H1 (cell line): ENCODE results near the gene CFAP58. TPM values are rescaled to one million over a fixed set of nuclear protein-coding genes. Genes with fewer than 3 reads are reported as not detected.

ENCODE experiments used
- CTCF ChIA-PET: fragments of 300-600 bp; sonication (Branson Sonifier 250); formaldehyde crosslinking; loops from one replicate; lab custom pipeline; 2021; ENCODE audit not compliant: partially characterized antibody; lab: Charles Lee
- POLR2A ChIA-PET: fragments of 300-600 bp; sonication (Branson Sonifier 250); formaldehyde crosslinking; loops from one replicate; lab custom pipeline; 2021; ENCODE audit warnings: inconsistent platforms; ENCODE audit not compliant: partially characterized antibody; lab: Charles Lee
- DNase-seq, 2 experiments: peaks; one replicate each; pipeline versions ENCODE4 v3.0.0 to v3.0.0-alpha.2; 2010 to 2022; ENCODE audit warnings: low spot score in 2 of 2, low read depth in 1 of 2, mixed read lengths in 1 of 2
- FAIRE-seq: peaks from 2 replicates; lab custom pipeline; 2011; peaks lifted over from hg19 to GRCh38; lab: Jason Lieb, UNC
- H2AFZ ChIP-seq: 2 replicates; pipeline ENCODE4 v1.8.1; 2012; ENCODE audit warnings: low read length, inconsistent platforms
- H2AK5ac ChIP-seq: 2 replicates; pipeline ENCODE4 v1.6.1; 2013; ENCODE audit warnings: low read depth, low read length
- H2BK120ac ChIP-seq: replicated peaks from 2 replicates; pipeline ENCODE3; 2013; ENCODE audit warnings: low read depth, low read length, inconsistent platforms
- H2BK12ac ChIP-seq: 2 replicates; pipeline ENCODE4 v1.6.1; 2013; ENCODE audit warnings: low read depth, low read length
- H2BK15ac ChIP-seq: 2 replicates; pipeline ENCODE4 v1.6.1; 2013; ENCODE audit warnings: low read length
- H2BK20ac ChIP-seq: 2 replicates; pipeline ENCODE4 v1.6.1; 2013; ENCODE audit warnings: low read length
- H2BK5ac ChIP-seq: 2 replicates; pipeline ENCODE4 v1.6.1; 2013; ENCODE audit warnings: low read depth, low read length
- H3K14ac ChIP-seq: 2 replicates; pipeline ENCODE4 v1.6.1; 2013; ENCODE audit warnings: inconsistent platforms; ENCODE audit not compliant: insufficient read length
- H3K18ac ChIP-seq: 2 replicates; pipeline ENCODE4 v1.6.1; 2013; ENCODE audit warnings: low read length; ENCODE audit errors: extremely low read depth
- H3K23ac ChIP-seq: 2 replicates; pipeline ENCODE4 v1.6.1; 2013; ENCODE audit warnings: inconsistent platforms; ENCODE audit not compliant: insufficient read length
- H3K23me2 ChIP-seq: 2 replicates; pipeline ENCODE4 v1.6.1; 2013; ENCODE audit warnings: low read depth, low read length
- H3K27ac ChIP-seq: 2 replicates; pipeline ENCODE4 v1.6.1; 2011; ENCODE audit warnings: low read depth, low read length, inconsistent platforms
- H3K27me3 ChIP-seq, 4 experiments: replicated peaks in 1 of 4; 1 replicate in 1 of 4; 2 replicates in 3 of 4; pipeline versions ENCODE4 v1.6.1 to v1.8.1; 2011 to 2013; ENCODE audit warnings: low read length in 3 of 4, mild to moderate bottlenecking in 3 of 4, inconsistent platforms in 2 of 4, mixed read lengths in 2 of 4, moderate library complexity in 1 of 4; ENCODE audit not compliant: control insufficient read depth in 3 of 4, insufficient read depth in 3 of 4; ENCODE audit errors: extremely low read depth in 1 of 4
- H3K36me3 ChIP-seq, 4 experiments: 2 replicates each; pipeline versions ENCODE4 v1.6.1 to v1.8.1; 2011 to 2013; ENCODE audit warnings: mild to moderate bottlenecking in 4 of 4, low read length in 3 of 4, moderate library complexity in 2 of 4, control low read depth in 1 of 4, inconsistent platforms in 1 of 4; ENCODE audit not compliant: insufficient read depth in 4 of 4, control insufficient read depth in 2 of 4
- H3K4ac ChIP-seq: replicated peaks from 2 replicates; pipeline ENCODE3; 2013; ENCODE audit warnings: low read length, low read depth, mixed read lengths, inconsistent platforms; ENCODE audit not compliant: insufficient read length
- H3K4me1 ChIP-seq, 4 experiments: replicated peaks in 1 of 4; 1 replicate in 1 of 4; 2 replicates in 3 of 4; pipeline versions ENCODE4 v1.6.1 to v1.8.1; 2011 to 2013; ENCODE audit warnings: low read length in 3 of 4, inconsistent platforms in 2 of 4, mixed read lengths in 1 of 4; ENCODE audit not compliant: insufficient read depth in 4 of 4, control insufficient read depth in 3 of 4
- H3K4me2 ChIP-seq, 2 experiments: 2 replicates each; pipeline versions ENCODE4 v1.6.1 to v1.8.1; 2011 to 2013; ENCODE audit warnings: low read depth in 2 of 2, low read length in 2 of 2, control low read depth in 1 of 2, inconsistent platforms in 1 of 2, mild to moderate bottlenecking in 1 of 2; ENCODE audit not compliant: insufficient read depth in 1 of 2
- H3K4me3 ChIP-seq, 4 experiments: fragments of 200-600, 300-600 bp in 1 of 4; sonication (generic), shearing (Covaris generic), sonication (Bioruptor Twin) in 1 of 4; 2 replicates each; pipeline versions ENCODE4 v1.5.1 to v1.8.1; 2011 to 2016; ENCODE audit warnings: low read length in 4 of 4, low read depth in 3 of 4, control low read depth in 2 of 4, inconsistent platforms in 2 of 4, mild to moderate bottlenecking in 2 of 4, mixed read lengths in 1 of 4, moderate library complexity in 1 of 4; ENCODE audit not compliant: insufficient read depth in 2 of 4; ENCODE audit errors: extremely low read depth in 1 of 4
- H3K56ac ChIP-seq: replicated peaks from 2 replicates; pipeline ENCODE3; 2013; ENCODE audit warnings: low read depth, mild to moderate bottlenecking, mixed read lengths, low read length, inconsistent platforms; ENCODE audit not compliant: insufficient read length
- H3K79me1 ChIP-seq: 2 replicates; pipeline ENCODE4 v1.6.1; 2013; ENCODE audit warnings: low read depth, low read length, control low read depth
- H3K79me2 ChIP-seq, 2 experiments: 2 replicates each; pipeline versions ENCODE4 v1.6.1 to v1.8.1; 2012 to 2013; ENCODE audit warnings: low read length in 2 of 2, mild to moderate bottlenecking in 2 of 2, inconsistent platforms in 1 of 2; ENCODE audit not compliant: insufficient read depth in 2 of 2, control insufficient read depth in 1 of 2
- H3K9ac ChIP-seq, 4 experiments: replicated peaks in 1 of 4; 1 replicate in 1 of 4; 2 replicates in 3 of 4; pipeline versions ENCODE4 v1.6.1 to v1.8.1; 2011 to 2013; ENCODE audit warnings: low read depth in 3 of 4, low read length in 3 of 4, control low read depth in 2 of 4, mild to moderate bottlenecking in 2 of 4, moderate library complexity in 2 of 4, inconsistent platforms in 1 of 4; ENCODE audit errors: extremely low read depth in 1 of 4
- H3K9me3 ChIP-seq, 2 experiments: 2 replicates each; pipeline versions ENCODE4 v1.6.1 to v1.8.1; 2012 to 2013; ENCODE audit warnings: mild to moderate bottlenecking in 2 of 2, moderate library complexity in 2 of 2, control low read depth in 1 of 2, inconsistent platforms in 1 of 2, low read depth in 1 of 2, low read length in 1 of 2, mixed read lengths in 1 of 2; ENCODE audit not compliant: insufficient read depth in 2 of 2
- H4K20me1 ChIP-seq, 2 experiments: replicated peaks in 1 of 2; 2 replicates each; pipeline versions ENCODE3 to v1.8.1; 2011 to 2013; ENCODE audit warnings: inconsistent platforms in 2 of 2, low read length in 2 of 2, mild to moderate bottlenecking in 1 of 2; ENCODE audit not compliant: insufficient read depth in 2 of 2, control insufficient read depth in 1 of 2
- H4K5ac ChIP-seq: 2 replicates; pipeline ENCODE4 v1.6.1; 2013; ENCODE audit warnings: low read length, low read depth, mixed read lengths, inconsistent platforms; ENCODE audit not compliant: insufficient read length
- H4K8ac ChIP-seq: 2 replicates; pipeline ENCODE4 v1.8.0; 2013; ENCODE audit warnings: mild to moderate bottlenecking, moderate library complexity, low read length, inconsistent platforms; ENCODE audit not compliant: insufficient read depth; ENCODE audit errors: extremely low read depth
- H4K91ac ChIP-seq: replicated peaks from 2 replicates; pipeline ENCODE3; 2013; ENCODE audit warnings: low read length, mixed read lengths, inconsistent platforms; ENCODE audit not compliant: insufficient read length
- EGR1 ChIP-seq: IDR thresholded peaks from 2 replicates; pipeline ENCODE4 v1.6.1; 2011; ENCODE audit warnings: low read depth, low read length, borderline replicate concordance
- JUND ChIP-seq: IDR thresholded peaks from 2 replicates; pipeline ENCODE4 v1.6.1; 2011; ENCODE audit warnings: mild to moderate bottlenecking, improper control_type of control experiment, low read length
- RAD21 ChIP-seq, 2 experiments: IDR thresholded peaks in 1 of 2; conservative IDR thresholded peaks in 1 of 2; 2 replicates each; pipeline ENCODE4 v1.6.1; 2011; ENCODE audit warnings: low read depth in 2 of 2, low read length in 2 of 2, improper control_type of control experiment in 1 of 2, inconsistent platforms in 1 of 2, mild to moderate bottlenecking in 1 of 2, moderate library complexity in 1 of 2
- WGBS, 2 experiments: shearing (Covaris generic) in 1 of 2; methylation state at CpG; one replicate each; pipeline versions ENCODE4 v1.1.6 to v1.1.7; 2013 to 2015; ENCODE audit warnings: low lambda C conversion rate in 2 of 2, mixed read lengths in 2 of 2, inconsistent platforms in 1 of 2, low coverage in 1 of 2, missing lambda C conversion rate in 1 of 2; ENCODE audit not compliant: insufficient replicate concordance in 2 of 2, insufficient coverage in 1 of 2, insufficient read length in 1 of 2; ENCODE audit errors: extremely low coverage in 1 of 2, missing lambda C conversion rate in 1 of 2; 5-methylcytosine and 5-hydroxymethylcytosine counted together
- polyA plus RNA-seq, 7 experiments: library from polyadenylated mRNA; depleted of rRNA in 3 of 7; stranded (reverse) in 5 of 7; unstranded in 2 of 7; fragments of >200 nt in 5 of 7; fragments of 200-250 nt in 2 of 7; gene quantifications; 1 replicate in 5 of 7; 2 replicates in 1 of 7; 4 replicates in 1 of 7; pipeline versions ENCODE4 v1.2.1 to v1.2.3, GENCODE V29; 2011 to 2013; ENCODE audit warnings: missing spikeins in 2 of 7, mixed read lengths in 2 of 7
- total RNA-seq: library from RNA; stranded (reverse); fragmentation: NEBNext Ultra II Directional; extraction: Animal tissue kit (Norgen Biotek cat#: 25700); gene quantifications from 2 replicates; pipeline ENCODE4 v1.2.1, GENCODE V29; 2021
- TF ChIP-seq, protein P1 (sequence below), 3 experiments: IDR thresholded peaks; 1 replicate in 2 of 3; 2 replicates in 1 of 3; pipeline versions ENCODE4 v1.5.1 to v1.6.1; 2011; ENCODE audit warnings: low read length in 3 of 3, mild to moderate bottlenecking in 3 of 3, inconsistent platforms in 2 of 3, low read depth in 1 of 3, moderate library complexity in 1 of 3; ENCODE audit not compliant: insufficient read depth in 1 of 3; ENCODE audit errors: control extremely low read depth in 1 of 3

CFAP58 gene
- total and polyA plus RNA-seq, 2 of the 8 experiments (the other 6 are each of a cell fraction or from before 2014, with no cell fraction given) = 0.32 to 0.71 TPM

DNA sequence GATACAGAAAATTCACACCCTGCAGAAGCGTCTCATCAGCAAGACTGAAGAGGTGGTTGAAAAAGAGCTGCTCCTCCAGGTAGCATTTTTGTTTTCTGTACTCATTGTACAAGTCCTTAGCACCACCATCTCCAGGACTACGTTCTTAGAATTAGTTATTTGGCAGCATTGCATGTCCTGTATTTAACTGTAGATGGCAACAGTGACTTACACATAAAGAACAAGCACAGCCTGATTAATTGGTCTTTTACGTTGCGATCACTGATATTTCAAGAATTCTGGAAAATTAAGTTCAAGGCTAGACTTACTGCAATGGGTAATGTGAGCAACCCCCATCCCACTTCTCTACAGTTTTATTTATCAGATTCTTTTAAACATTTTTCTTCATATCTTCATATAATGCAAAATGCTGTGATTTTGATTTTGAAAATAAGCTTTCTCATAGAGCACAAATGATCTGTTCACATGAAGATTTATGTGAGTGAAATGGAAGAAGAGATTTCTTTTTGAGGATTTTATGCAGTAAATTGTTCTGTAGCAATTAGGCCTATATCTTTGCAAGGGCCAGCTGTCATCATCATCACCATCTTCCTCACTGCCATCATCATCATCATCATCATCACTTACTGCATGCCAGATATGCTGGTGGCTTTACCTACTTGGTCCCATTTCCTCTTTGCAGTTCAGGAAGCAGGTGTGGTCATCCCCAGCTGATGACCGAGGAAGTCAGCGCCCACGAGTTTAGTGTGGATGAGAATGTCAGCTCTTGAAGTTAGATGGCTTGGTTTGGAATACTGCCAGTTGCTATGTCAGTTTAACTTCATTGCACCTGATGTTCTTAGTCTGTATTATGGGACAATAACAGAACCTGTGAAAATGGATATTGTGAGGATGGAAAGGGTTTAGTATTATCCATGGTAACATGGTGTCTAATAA is 53.4 kb downstream of the CFAP58 start:
- Histone ChIP-seq H3K4me2 (no peak overlapping the region), H3K56ac (no peak overlapping the region), H2BK120ac (no peak overlapping the region), H3K9me3 (no peaks in the 10 kb centered on the region), H3K4me1 (peaks cover 0 to 2% (median 0%) of the 10 kb centered on the region in 4 experiments; a peak in 2 of 7 replicates), H2BK12ac (no peak overlapping the region), H2BK5ac (no peak overlapping the region), H3K36me3 (no peaks in the 10 kb centered on the region; a peak in 1 of 8 replicates), H3K23me2 (no peaks in the 10 kb centered on the region), H2AK5ac (no peak overlapping the region), H2AFZ (no peak overlapping the region), H3K79me2 (no peaks in the 10 kb centered on the region), H3K4me3 (no peak overlapping the region), H4K8ac (no peak overlapping the region), H3K27me3 (peaks cover 0 to 1% (median 0%) of the 10 kb centered on the region in 4 experiments; a peak in 1 of 7 replicates), H4K5ac (no peak overlapping the region), H4K20me1 (no peaks in the 10 kb centered on the region), H3K79me1 (no peaks in the 10 kb centered on the region), H2BK15ac (no peak overlapping the region), H4K91ac (no peak overlapping the region), H3K9ac (no peak overlapping the region), H3K18ac (no peak overlapping the region), H2BK20ac (no peak overlapping the region), H3K27ac (no peak overlapping the region), H3K14ac (no peak overlapping the region), H3K23ac (no peak overlapping the region), H3K4ac (no peak overlapping the region)
- 63% methylated on average over 7 of the region's 7 CpGs; no CpG with 5 or more reads in 1 of the 2 experiments for WGBS, 2 experiments
- FAIRE-seq (peak; percentile 77), DNase-seq (no peak)
- 0 out of 2 replicates have a peak, but pooled peaks have one; percentile 5 for TF ChIP-seq JUND
- TF ChIP-seq, protein P1, sequence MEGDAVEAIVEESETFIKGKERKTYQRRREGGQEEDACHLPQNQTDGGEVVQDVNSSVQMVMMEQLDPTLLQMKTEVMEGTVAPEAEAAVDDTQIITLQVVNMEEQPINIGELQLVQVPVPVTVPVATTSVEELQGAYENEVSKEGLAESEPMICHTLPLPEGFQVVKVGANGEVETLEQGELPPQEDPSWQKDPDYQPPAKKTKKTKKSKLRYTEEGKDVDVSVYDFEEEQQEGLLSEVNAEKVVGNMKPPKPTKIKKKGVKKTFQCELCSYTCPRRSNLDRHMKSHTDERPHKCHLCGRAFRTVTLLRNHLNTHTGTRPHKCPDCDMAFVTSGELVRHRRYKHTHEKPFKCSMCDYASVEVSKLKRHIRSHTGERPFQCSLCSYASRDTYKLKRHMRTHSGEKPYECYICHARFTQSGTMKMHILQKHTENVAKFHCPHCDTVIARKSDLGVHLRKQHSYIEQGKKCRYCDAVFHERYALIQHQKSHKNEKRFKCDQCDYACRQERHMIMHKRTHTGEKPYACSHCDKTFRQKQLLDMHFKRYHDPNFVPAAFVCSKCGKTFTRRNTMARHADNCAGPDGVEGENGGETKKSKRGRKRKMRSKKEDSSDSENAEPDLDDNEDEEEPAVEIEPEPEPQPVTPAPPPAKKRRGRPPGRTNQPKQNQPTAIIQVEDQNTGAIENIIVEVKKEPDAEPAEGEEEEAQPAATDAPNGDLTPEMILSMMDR (IDR thresholded peaks at IDR 0.05; ENCODE audit: control extremely low read depth in 1 of 3, insufficient read depth in 1 of 3, low read depth in 1 of 3, low read length in 3 of 3) = peak in 2 of 3 experiments; percentile 62 to 71; a peak in 2 of 4 replicates
- TF ChIP-seq EGR1 = no peak
- peak; percentile 87 to 90 for TF ChIP-seq RAD21 (IDR thresholded peaks at IDR 0.05 in 1 of 2, conservative IDR thresholded peaks at IDR 0.05 in 1 of 2; ENCODE audit: low read depth in 2 of 2, low read length in 2 of 2)
- CTCF ChIA-PET = interaction anchor here (0.5 to 3.3 kb wide), 49 partner anchors 8 to 371 kb away, joined by 3 to 74 read pairs (median 5); no protein-coding TSS in a partner anchor
- POLR2A ChIA-PET = interaction anchor here (1.0 kb wide), 1 partner anchor 8 kb away, joined by 3 read pairs; no protein-coding TSS in a partner anchor
